ENCODE results near the gene CFAP46. TPM values are rescaled to one million over a fixed set of nuclear protein-coding genes. Genes with fewer than 3 reads are reported as not detected.

CFAP46 gene
- total and polyA plus RNA-seq, 2 of the 8 experiments (the other 6 are each of a cell fraction or from before 2014, with no cell fraction given) = 2.6 to 4.8 TPM

DNA sequence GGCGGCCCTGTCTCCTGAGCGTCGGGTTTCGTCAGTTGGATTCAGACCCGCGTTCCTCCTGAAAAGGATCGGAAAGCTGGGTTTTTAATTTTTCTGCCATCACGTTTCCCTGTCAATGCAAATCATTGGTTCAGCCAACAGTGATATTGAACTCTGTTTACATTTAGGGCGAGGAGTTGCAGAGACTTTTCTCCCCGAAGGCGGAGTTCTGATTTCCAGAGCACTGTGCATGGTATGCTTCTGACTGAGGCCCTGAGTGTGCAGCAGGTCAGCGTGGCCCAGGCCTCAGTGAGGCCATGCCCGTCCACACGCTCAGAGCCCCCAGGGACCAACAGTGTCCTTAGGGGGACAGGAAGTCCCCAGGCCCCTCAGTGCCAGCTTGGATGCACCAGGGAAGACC, 183.5 kb downstream of the CFAP46 start:
- peaks cover 0 to 5% (median 0%) of the 10 kb centered on the region in 4 experiments; a peak in 2 of 8 replicates for H3K36me3 ChIP-seq (ENCODE audit: control insufficient read depth in 2 of 4, insufficient read depth in 4 of 4, low read length in 3 of 4)
- no peak overlapping the region for H3K4me2 ChIP-seq (ENCODE audit: insufficient read depth in 1 of 2, low read depth in 2 of 2, low read length in 2 of 2)
- DNase-seq (ENCODE audit: low read depth in 1 of 2, low spot score in 2 of 2) = no peak
- no peak overlapping the region for H3K4ac ChIP-seq (replicated peaks; ENCODE audit: insufficient read length, low read depth, low read length)
- no peak overlapping the region for H4K91ac ChIP-seq (replicated peaks; ENCODE audit: insufficient read length, low read length)
- H2BK5ac ChIP-seq (ENCODE audit: low read depth, low read length) = no peak overlapping the region
- POLR2A ChIA-PET (ENCODE audit: partially characterized antibody) = no interaction called here
- no peaks in the 10 kb centered on the region for H3K4me1 ChIP-seq (replicated peaks in 1 of 4; ENCODE audit: control insufficient read depth in 3 of 4, insufficient read depth in 4 of 4, low read length in 3 of 4)
- no peak overlapping the region for H3K14ac ChIP-seq (ENCODE audit: insufficient read length)
- H3K18ac ChIP-seq (ENCODE audit: extremely low read depth, low read length) = no peak overlapping the region
- no peak overlapping the region for H2BK12ac ChIP-seq (ENCODE audit: low read depth, low read length)
- 76% methylated on average over 14 of the region's 14 CpGs; no CpG with 5 or more reads in 1 of the 2 experiments for WGBS, 2 experiments (ENCODE audit: extremely low coverage in 1 of 2, insufficient coverage in 1 of 2, insufficient read length in 1 of 2, insufficient replicate concordance in 2 of 2, low coverage in 1 of 2, low lambda C conversion rate in 2 of 2, missing lambda C conversion rate in 1 of 2)
- CTCF ChIA-PET (ENCODE audit: partially characterized antibody) = no interaction called here
- H2BK120ac ChIP-seq (replicated peaks; ENCODE audit: low read depth, low read length) = no peak overlapping the region
- H3K27me3 ChIP-seq (replicated peaks in 1 of 4; ENCODE audit: control insufficient read depth in 3 of 4, extremely low read depth in 1 of 4, insufficient read depth in 3 of 4, low read length in 3 of 4) = no peaks in the 10 kb centered on the region
- no peak for FAIRE-seq
- peaks cover 2% of the 10 kb centered on the region; the same call in 1 of the 2 replicates for H3K79me1 ChIP-seq (ENCODE audit: low read depth, low read length)
- H3K27ac ChIP-seq (ENCODE audit: low read depth, low read length) = no peak overlapping the region
- H2AK5ac ChIP-seq (ENCODE audit: low read depth, low read length) = no peak overlapping the region
- H3K23ac ChIP-seq (ENCODE audit: insufficient read length) = no peak overlapping the region
- H4K20me1 ChIP-seq (replicated peaks in 1 of 2; ENCODE audit: control insufficient read depth in 1 of 2, insufficient read depth in 2 of 2, low read length in 2 of 2) = peaks cover 0 to 4% of the 10 kb centered on the region in 2 experiments
- TF ChIP-seq ASH2L (IDR thresholded peaks at IDR 0.05; ENCODE audit: low read length) (no peak), SAP30 (IDR thresholded peaks at IDR 0.05; ENCODE audit: insufficient read depth, insufficient replicate concordance, low read length) (no peak), KDM5A (IDR thresholded peaks at IDR 0.05; ENCODE audit: low read length) (no peak), HDAC6 (IDR thresholded peaks at IDR 0.05; ENCODE audit: low read depth, low read length) (no peak), BRCA1 (IDR thresholded peaks at IDR 0.05; ENCODE audit: low read depth, low read length) (no peak), JUND (IDR thresholded peaks at IDR 0.05; ENCODE audit: low read length) (no peak), CTBP2 (IDR thresholded peaks at IDR 0.05; ENCODE audit: borderline replicate concordance, insufficient read depth, insufficient read length, low read length) (no peak)
- TF ChIP-seq, protein P1, sequence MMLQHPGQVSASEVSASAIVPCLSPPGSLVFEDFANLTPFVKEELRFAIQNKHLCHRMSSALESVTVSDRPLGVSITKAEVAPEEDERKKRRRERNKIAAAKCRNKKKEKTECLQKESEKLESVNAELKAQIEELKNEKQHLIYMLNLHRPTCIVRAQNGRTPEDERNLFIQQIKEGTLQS (IDR thresholded peaks at IDR 0.05; ENCODE audit: insufficient read depth, low read depth, low read length) = no peak
- no peak overlapping the region for H2BK15ac ChIP-seq (ENCODE audit: low read length)
- no peak overlapping the region for H2AFZ ChIP-seq (ENCODE audit: low read length)
- no peak overlapping the region for H4K5ac ChIP-seq (ENCODE audit: insufficient read length, low read depth, low read length)
- no peak overlapping the region for H3K56ac ChIP-seq (replicated peaks; ENCODE audit: insufficient read length, low read depth, low read length)
- no peak overlapping the region for H3K4me3 ChIP-seq (ENCODE audit: extremely low read depth in 1 of 4, insufficient read depth in 2 of 4, low read depth in 3 of 4, low read length in 4 of 4)
- H3K9me3 ChIP-seq (ENCODE audit: insufficient read depth in 2 of 2, low read depth in 1 of 2, low read length in 1 of 2) = peaks cover 11 to 25% of the 10 kb centered on the region in 2 experiments; a peak in 2 of 4 replicates
- no peak overlapping the region for H2BK20ac ChIP-seq (ENCODE audit: low read length)
- H3K23me2 ChIP-seq (ENCODE audit: low read depth, low read length) = no peaks in the 10 kb centered on the region
- H3K79me2 ChIP-seq (ENCODE audit: control insufficient read depth in 1 of 2, insufficient read depth in 2 of 2, low read length in 2 of 2) = no peaks in the 10 kb centered on the region
- H4K8ac ChIP-seq (ENCODE audit: extremely low read depth, insufficient read depth, low read length) = peak overlapping the region; percentile 51; the same call in 1 of the 2 replicates
- no peak overlapping the region for H3K9ac ChIP-seq (replicated peaks in 1 of 4; ENCODE audit: extremely low read depth in 1 of 4, low read depth in 3 of 4, low read length in 3 of 4)
